SK-N-SH treated with all-trans-retinoic acid at 6 μM for 48 hours (cell line): ENCODE data around the gene TJP2.

Source experiments
- ESRRG ChIP-seq: fragments of 250-450 bp; sonication (Bioruptor Pico); IDR thresholded peaks from 2 replicates; pipeline ENCODE4 v1.6.1; 2021; ENCODE audit warnings: mild to moderate bottlenecking
- ZFP3 ChIP-seq: fragments of 250-450 bp; sonication (Bioruptor Pico); IDR thresholded peaks from 2 replicates; pipeline ENCODE4 v1.5.0; 2020; ENCODE audit warnings: mild to moderate bottlenecking, moderate library complexity
- ZNF8 ChIP-seq: fragments of 450-650 bp; formaldehyde crosslinking; IDR thresholded peaks from 2 replicates; pipeline ENCODE4 v1.5.0; 2020; ENCODE audit warnings: mild to moderate bottlenecking, moderate library complexity
- TF ChIP-seq, protein P1 (sequence below): fragments of 250-450 bp; sonication (Bioruptor Pico); IDR thresholded peaks from 2 replicates; pipeline ENCODE4 v1.8.0; 2020; ENCODE audit warnings: mild to moderate bottlenecking, moderate library complexity, borderline replicate concordance
- TF ChIP-seq, protein P2 (sequence below): fragments of 250-450 bp; sonication (Bioruptor Pico); IDR thresholded peaks from 2 replicates; pipeline ENCODE4 v1.5.0; 2020; ENCODE audit warnings: mild to moderate bottlenecking, moderate library complexity

DNA sequence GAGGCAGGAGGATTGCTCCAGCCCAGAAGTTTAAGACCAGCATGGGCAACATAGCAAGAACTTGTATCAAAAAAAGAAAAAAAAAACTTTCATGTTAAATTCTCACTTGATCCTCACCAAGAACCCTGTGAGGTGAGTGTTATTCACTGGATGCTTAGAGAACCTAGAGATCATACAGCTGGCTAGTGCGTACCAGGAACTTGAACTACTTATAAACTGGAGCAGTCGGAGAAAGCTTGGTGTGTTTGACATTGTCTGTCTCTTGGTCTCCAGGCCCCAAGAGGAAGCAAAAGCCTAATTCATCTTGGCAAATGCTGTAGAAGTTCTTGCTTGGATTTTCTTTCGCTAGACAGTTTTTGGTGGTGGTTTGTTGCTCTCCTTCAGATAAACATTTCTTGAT lies 18.1 kb downstream of the TJP2 start:
- TF ChIP-seq, protein P1, sequence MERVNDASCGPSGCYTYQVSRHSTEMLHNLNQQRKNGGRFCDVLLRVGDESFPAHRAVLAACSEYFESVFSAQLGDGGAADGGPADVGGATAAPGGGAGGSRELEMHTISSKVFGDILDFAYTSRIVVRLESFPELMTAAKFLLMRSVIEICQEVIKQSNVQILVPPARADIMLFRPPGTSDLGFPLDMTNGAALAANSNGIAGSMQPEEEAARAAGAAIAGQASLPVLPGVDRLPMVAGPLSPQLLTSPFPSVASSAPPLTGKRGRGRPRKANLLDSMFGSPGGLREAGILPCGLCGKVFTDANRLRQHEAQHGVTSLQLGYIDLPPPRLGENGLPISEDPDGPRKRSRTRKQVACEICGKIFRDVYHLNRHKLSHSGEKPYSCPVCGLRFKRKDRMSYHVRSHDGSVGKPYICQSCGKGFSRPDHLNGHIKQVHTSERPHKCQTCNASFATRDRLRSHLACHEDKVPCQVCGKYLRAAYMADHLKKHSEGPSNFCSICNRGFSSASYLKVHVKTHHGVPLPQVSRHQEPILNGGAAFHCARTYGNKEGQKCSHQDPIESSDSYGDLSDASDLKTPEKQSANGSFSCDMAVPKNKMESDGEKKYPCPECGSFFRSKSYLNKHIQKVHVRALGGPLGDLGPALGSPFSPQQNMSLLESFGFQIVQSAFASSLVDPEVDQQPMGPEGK, result no peak
- TF ChIP-seq ZFP3 (no peak), ZNF8 (no peak), ESRRG (CRISPR knock-in tag) (no peak)
- TF ChIP-seq, protein P2, sequence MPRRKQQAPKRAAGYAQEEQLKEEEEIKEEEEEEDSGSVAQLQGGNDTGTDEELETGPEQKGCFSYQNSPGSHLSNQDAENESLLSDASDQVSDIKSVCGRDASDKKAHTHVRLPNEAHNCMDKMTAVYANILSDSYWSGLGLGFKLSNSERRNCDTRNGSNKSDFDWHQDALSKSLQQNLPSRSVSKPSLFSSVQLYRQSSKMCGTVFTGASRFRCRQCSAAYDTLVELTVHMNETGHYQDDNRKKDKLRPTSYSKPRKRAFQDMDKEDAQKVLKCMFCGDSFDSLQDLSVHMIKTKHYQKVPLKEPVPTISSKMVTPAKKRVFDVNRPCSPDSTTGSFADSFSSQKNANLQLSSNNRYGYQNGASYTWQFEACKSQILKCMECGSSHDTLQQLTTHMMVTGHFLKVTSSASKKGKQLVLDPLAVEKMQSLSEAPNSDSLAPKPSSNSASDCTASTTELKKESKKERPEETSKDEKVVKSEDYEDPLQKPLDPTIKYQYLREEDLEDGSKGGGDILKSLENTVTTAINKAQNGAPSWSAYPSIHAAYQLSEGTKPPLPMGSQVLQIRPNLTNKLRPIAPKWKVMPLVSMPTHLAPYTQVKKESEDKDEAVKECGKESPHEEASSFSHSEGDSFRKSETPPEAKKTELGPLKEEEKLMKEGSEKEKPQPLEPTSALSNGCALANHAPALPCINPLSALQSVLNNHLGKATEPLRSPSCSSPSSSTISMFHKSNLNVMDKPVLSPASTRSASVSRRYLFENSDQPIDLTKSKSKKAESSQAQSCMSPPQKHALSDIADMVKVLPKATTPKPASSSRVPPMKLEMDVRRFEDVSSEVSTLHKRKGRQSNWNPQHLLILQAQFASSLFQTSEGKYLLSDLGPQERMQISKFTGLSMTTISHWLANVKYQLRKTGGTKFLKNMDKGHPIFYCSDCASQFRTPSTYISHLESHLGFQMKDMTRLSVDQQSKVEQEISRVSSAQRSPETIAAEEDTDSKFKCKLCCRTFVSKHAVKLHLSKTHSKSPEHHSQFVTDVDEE (CRISPR knock-in tag), result no peak
